T-cell (primary cell): Measurements from ENCODE around the gene SLC51B. TPM values are rescaled to one million over a fixed set of nuclear protein-coding genes. Genes with fewer than 3 reads are reported as not detected.

Source experiments
- ATAC-seq, 4 experiments: fragments of 200-7000 bp in 3 of 4; fragments of 150-1000 bp in 1 of 4; cut with Tn5 transposase; replicated peaks in 1 of 4; 1 replicate in 3 of 4; 2 replicates in 1 of 4; pipeline ENCODE4 v1.10.0; 2021; ENCODE audit warnings: moderate library complexity in 3 of 4, mild to moderate bottlenecking in 2 of 4, moderate number of reproducible peaks in 1 of 4
- CTCF ChIA-PET, 2 donors: fragments of 300-600 bp; sonication (Branson Sonifier 250); formaldehyde crosslinking; loops; one replicate each; lab custom pipeline; 2022; ENCODE audit warnings: antibody characterized with exemption in 2 of 2; lab: Charles Lee
- POLR2A ChIA-PET, 2 donors: fragments of 300-600 bp; sonication (Branson Sonifier 250); formaldehyde crosslinking; loops; one replicate each; lab custom pipeline; 2022; ENCODE audit warnings: antibody characterized with exemption in 2 of 2; lab: Charles Lee
- DNase-seq, 35 experiments: peaks; one replicate each; pipeline versions ENCODE4 v3.0.0 to v3.0.0-alpha.2; 2013 to 2023
- H3K27ac ChIP-seq: one replicate; pipeline ENCODE4 v1.5.1; 2013; ENCODE audit warnings: low read length
- H3K27me3 ChIP-seq, 2 experiments: replicated peaks in 1 of 2; 1 replicate in 1 of 2; 2 replicates in 1 of 2; pipeline versions ENCODE4 v1.6.1 to v1.7.0; 2013; ENCODE audit warnings: low read length in 1 of 2, mixed read lengths in 1 of 2; ENCODE audit not compliant: control insufficient read depth in 2 of 2, insufficient read depth in 2 of 2; ENCODE audit errors: extremely low read depth in 1 of 2
- H3K36me3 ChIP-seq, 2 donors: 1 replicate in 1 of 2; 2 replicates in 1 of 2; pipeline versions ENCODE4 v1.6.1 to v1.7.0; 2013; ENCODE audit warnings: low read length in 1 of 2; ENCODE audit not compliant: control insufficient read depth in 2 of 2, insufficient read depth in 1 of 2; ENCODE audit errors: extremely low read depth in 1 of 2
- H3K4me1 ChIP-seq, 2 experiments: 1 replicate in 1 of 2; 2 replicates in 1 of 2; pipeline versions ENCODE4 v1.6.1 to v1.7.0; 2013; ENCODE audit warnings: low read length in 2 of 2, mixed read lengths in 1 of 2; ENCODE audit not compliant: insufficient read depth in 2 of 2, control insufficient read depth in 1 of 2; ENCODE audit errors: extremely low read depth in 1 of 2
- H3K4me3 ChIP-seq, 2 donors: 1 replicate in 1 of 2; 2 replicates in 1 of 2; pipeline versions ENCODE4 v1.5.1 to v1.7.0; 2013; ENCODE audit warnings: mild to moderate bottlenecking in 2 of 2, low read length in 1 of 2, moderate library complexity in 1 of 2; ENCODE audit not compliant: control insufficient read depth in 1 of 2; ENCODE audit errors: extremely low read depth in 1 of 2
- H3K9me3 ChIP-seq: 2 replicates; pipeline ENCODE4 v1.7.0; 2013
- H3K27ac Mint-ChIP-seq, 2 donors: one replicate each; pipeline ENCODE4 v1.8.0; 2020 to 2021; ENCODE audit warnings: mild to moderate bottlenecking in 2 of 2, mixed read lengths in 2 of 2
- H3K27me3 Mint-ChIP-seq, 2 donors: one replicate each; pipeline ENCODE4 v1.8.0; 2021 to 2022; ENCODE audit warnings: mixed read lengths in 2 of 2
- H3K36me3 Mint-ChIP-seq: one replicate; pipeline ENCODE4 v1.8.0; 2021; ENCODE audit warnings: mixed read lengths
- H3K4me1 Mint-ChIP-seq, 3 donors: one replicate each; pipeline ENCODE4 v1.8.0; 2020 to 2022; ENCODE audit warnings: mixed read lengths in 3 of 3, mild to moderate bottlenecking in 1 of 3
- H3K4me3 Mint-ChIP-seq, 3 donors: one replicate each; pipeline ENCODE4 v1.8.0; 2020 to 2022; ENCODE audit warnings: mild to moderate bottlenecking in 3 of 3, mixed read lengths in 3 of 3, moderate library complexity in 3 of 3
- H3K9me3 Mint-ChIP-seq, 3 donors: one replicate each; pipeline ENCODE4 v1.8.0; 2020 to 2022; ENCODE audit warnings: mixed read lengths in 3 of 3
- WGBS: methylation state at CpG from one replicate; pipeline ENCODE4 v1.1.5; 2013; ENCODE audit warnings: missing lambda C conversion rate; ENCODE audit not compliant: insufficient coverage; 5-methylcytosine and 5-hydroxymethylcytosine counted together
- total RNA-seq, 35 experiments: library from RNA in 6 of 35; stranded (reverse) in 6 of 35; fragments of 120-200 nt in 1 of 35; gene quantifications; one replicate each; pipeline versions ENCODE4 v1.2.1 to v1.2.4 and lab custom pipeline; 2013 to 2026

The SLC51B gene
- total RNA-seq, 5 donors from 2014 or later (not counting 1 experiment from before 2014, with no cell fraction given) = not detected

GRCh38 chr15:65085990-65086679, 40.9 kb downstream of the SLC51B start:
- Histone ChIP-seq H3K36me3 (no peaks in the 10 kb centered on the region), H3K9me3 (no peaks in the 10 kb centered on the region), H3K27me3 (peaks cover 0 to 32% of the 10 kb centered on the region in 2 experiments), H3K4me1 (peaks cover 2 to 13% of the 10 kb centered on the region in 2 experiments), H3K27ac (no peak overlapping the region), H3K4me3 (no peak overlapping the region)
- CTCF ChIA-PET = no interaction called here
- H3K27ac Mint-ChIP-seq = no peak overlapping the region
- H3K27me3 Mint-ChIP-seq = peaks cover 11 to 12% of the 10 kb centered on the region in 2 donors
- H3K36me3 Mint-ChIP-seq = no peaks in the 10 kb centered on the region
- DNase-seq (peak in 1 of 35 experiments; percentile 17), ATAC-seq (peak in 1 of 4 experiments; percentile 12)
- no peaks in the 10 kb centered on the region for H3K9me3 Mint-ChIP-seq
- POLR2A ChIA-PET = interaction anchor here in 1 of 2 donors (0.5 kb wide), 1 partner anchor 681 kb away, joined by 3 read pairs; no protein-coding TSS in a partner anchor
- WGBS = 89% methylated on average over 5 of the region's 6 CpGs
- H3K4me3 Mint-ChIP-seq = no peak overlapping the region
- peaks cover 11 to 15% (median 15%) of the 10 kb centered on the region in 3 donors for H3K4me1 Mint-ChIP-seq

GRCh38 chr15:65086680-65087111, 41.5 kb downstream of the SLC51B start:
- Histone ChIP-seq H3K36me3 (no peaks in the 10 kb centered on the region), H3K27me3 (peaks cover 0 to 29% of the 10 kb centered on the region in 2 experiments), H3K9me3 (no peaks in the 10 kb centered on the region), H3K27ac (no peak overlapping the region), H3K4me1 (peaks cover 2 to 10% of the 10 kb centered on the region in 2 experiments), H3K4me3 (no peak overlapping the region)
- CTCF ChIA-PET = no interaction called here
- no peaks in the 10 kb centered on the region for H3K9me3 Mint-ChIP-seq
- no peak overlapping the region for H3K4me3 Mint-ChIP-seq
- ATAC-seq = no peak
- peaks cover 11 to 12% of the 10 kb centered on the region in 2 donors for H3K27me3 Mint-ChIP-seq
- 88% methylated on average over 5 of the region's 6 CpGs for WGBS
- peaks cover 11 to 15% (median 13%) of the 10 kb centered on the region in 3 donors for H3K4me1 Mint-ChIP-seq
- POLR2A ChIA-PET = interaction anchor here in 1 of 2 donors (0.5 kb wide), 1 partner anchor 682 kb away, joined by 3 read pairs; no protein-coding TSS in a partner anchor
- DNase-seq = peak in 2 of 35 experiments; percentile 8
- no peak overlapping the region for H3K27ac Mint-ChIP-seq
- no peaks in the 10 kb centered on the region for H3K36me3 Mint-ChIP-seq

GRCh38 chr15:65087411-65087810, 42.2 kb downstream of the SLC51B start:
- CTCF ChIA-PET = no interaction called here
- no peaks in the 10 kb centered on the region for H3K36me3 ChIP-seq
- H3K27me3 Mint-ChIP-seq = peaks cover 9 to 10% of the 10 kb centered on the region in 2 donors
- 71% methylated on average over 3 of the region's 3 CpGs for WGBS
- POLR2A ChIA-PET = no interaction called here
- DNase-seq = no peak
- H3K27me3 ChIP-seq = peaks cover 0 to 22% of the 10 kb centered on the region in 2 experiments
- no peaks in the 10 kb centered on the region for H3K9me3 ChIP-seq
- no peak overlapping the region for H3K4me3 ChIP-seq
- no peak for ATAC-seq
- no peak overlapping the region for H3K27ac ChIP-seq
- peaks cover under 1 to 3% of the 10 kb centered on the region in 2 experiments for H3K4me1 ChIP-seq
- no peaks in the 10 kb centered on the region for H3K36me3 Mint-ChIP-seq
- H3K27ac Mint-ChIP-seq = no peak overlapping the region
- H3K4me3 Mint-ChIP-seq = no peak overlapping the region
- peaks cover 6 to 8% (median 8%) of the 10 kb centered on the region in 3 donors for H3K4me1 Mint-ChIP-seq
- no peaks in the 10 kb centered on the region for H3K9me3 Mint-ChIP-seq

- whole genome bisulfite sequencing = 96% methylated on average over 8 of the region's 13 CpGs
- no peak for ATAC-seq
- Mint-ChIP-seq H3K36me3 (no peaks in the 10 kb centered on the region), H3K4me3 (no peak overlapping the region), H3K4me1 (peaks cover 0 to 1% (median 1%) of the 10 kb centered on the region in 3 donors), H3K27me3 (peaks cover 4% of the 10 kb centered on the region in 2 donors), H3K27ac (no peak overlapping the region), H3K9me3 (no peaks in the 10 kb centered on the region)
- Histone ChIP-seq H3K4me3 (no peak overlapping the region), H3K4me1 (no peaks in the 10 kb centered on the region), H3K27me3 (peaks cover 0 to 18% of the 10 kb centered on the region in 2 experiments), H3K36me3 (no peaks in the 10 kb centered on the region), H3K27ac (no peak overlapping the region), H3K9me3 (no peaks in the 10 kb centered on the region)
- ChIA-PET CTCF (no interaction called here), POLR2A (no interaction called here)
- no peak for DNase-seq
These were observed 42.9 kb downstream of the SLC51B start for GRCh38 chr15:65087873-65088642.

- Histone ChIP-seq H3K27me3 (peaks cover 0 to 12% of the 10 kb centered on the region in 2 experiments), H3K4me3 (no peak overlapping the region), H3K27ac (no peak overlapping the region), H3K9me3 (no peaks in the 10 kb centered on the region), H3K36me3 (no peaks in the 10 kb centered on the region), H3K4me1 (no peaks in the 10 kb centered on the region)
- Mint-ChIP-seq H3K9me3 (no peaks in the 10 kb centered on the region), H3K27ac (no peak overlapping the region), H3K4me1 (no peaks in the 10 kb centered on the region), H3K36me3 (no peaks in the 10 kb centered on the region), H3K4me3 (no peak overlapping the region), H3K27me3 (peaks cover 4% of the 10 kb centered on the region in 2 donors)
- DNase-seq = no peak
- ChIA-PET CTCF (no interaction called here), POLR2A (no interaction called here)
- ATAC-seq = no peak
- WGBS = no CpG with 5 or more reads among the region's 6 CpGs
These were observed 43.4 kb downstream of the SLC51B start for GRCh38 chr15:65088643-65089021.

GRCh38 chr15:65089206-65089824, 44.1 kb downstream of the SLC51B start:
- ChIA-PET POLR2A (no interaction called here), CTCF (no interaction called here)
- Mint-ChIP-seq H3K9me3 (no peaks in the 10 kb centered on the region), H3K27me3 (no peaks in the 10 kb centered on the region), H3K36me3 (no peaks in the 10 kb centered on the region), H3K27ac (no peak overlapping the region), H3K4me3 (no peak overlapping the region), H3K4me1 (no peaks in the 10 kb centered on the region)
- Histone ChIP-seq H3K4me1 (no peaks in the 10 kb centered on the region), H3K36me3 (no peaks in the 10 kb centered on the region), H3K9me3 (no peaks in the 10 kb centered on the region), H3K27ac (no peak overlapping the region), H3K27me3 (peaks cover 0 to 10% of the 10 kb centered on the region in 2 experiments), H3K4me3 (no peak overlapping the region)
- no peak for ATAC-seq
- WGBS = no CpG with 5 or more reads among the region's 5 CpGs
- no peak for DNase-seq
